HG02610 (cell line): Measurements from ENCODE around the gene CAVIN1.
"Not testable (repeated sequence)": the region's sequence is repeated elsewhere in the genome, so short reads cannot be mapped to it uniquely, and the experiment has no call there.

Experiments
- ATAC-seq: cut with Tn5 transposase; IDR thresholded peaks from one replicate; pipeline ENCODE4 v1.9.1; 2021; ENCODE audit warnings: mild to moderate bottlenecking, moderate library complexity; ENCODE audit not compliant: unreplicated experiment

Gene CAVIN1, protein sequence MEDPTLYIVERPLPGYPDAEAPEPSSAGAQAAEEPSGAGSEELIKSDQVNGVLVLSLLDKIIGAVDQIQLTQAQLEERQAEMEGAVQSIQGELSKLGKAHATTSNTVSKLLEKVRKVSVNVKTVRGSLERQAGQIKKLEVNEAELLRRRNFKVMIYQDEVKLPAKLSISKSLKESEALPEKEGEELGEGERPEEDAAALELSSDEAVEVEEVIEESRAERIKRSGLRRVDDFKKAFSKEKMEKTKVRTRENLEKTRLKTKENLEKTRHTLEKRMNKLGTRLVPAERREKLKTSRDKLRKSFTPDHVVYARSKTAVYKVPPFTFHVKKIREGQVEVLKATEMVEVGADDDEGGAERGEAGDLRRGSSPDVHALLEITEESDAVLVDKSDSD

GRCh38 chr17:42422958-42423712, at the start of gene CAVIN1:
Gene CAVIN1 (minus strand): TSS chr17:42423256. CDS start chr17:42423097, 159 bp downstream.
- no peak for ATAC-seq

DNA sequence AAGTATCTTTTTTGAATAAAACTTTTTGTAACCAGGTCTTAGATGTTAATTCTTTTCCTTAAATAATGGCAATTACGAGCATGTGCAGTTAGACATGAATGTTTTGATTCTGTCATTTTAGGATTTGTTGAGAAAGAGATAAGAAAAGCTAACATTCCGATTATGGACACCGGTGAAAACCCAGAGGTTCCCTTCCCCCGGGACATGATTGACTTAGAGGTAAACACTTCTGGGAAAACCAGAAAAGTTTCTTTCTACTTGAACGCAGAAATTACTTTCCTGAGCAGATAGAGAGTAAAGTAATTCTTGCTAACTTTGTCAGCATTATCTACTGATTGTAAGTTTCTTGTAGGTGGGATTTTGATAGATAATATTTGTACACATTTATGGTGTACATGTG, 44.8 kb upstream of the CAVIN1 start:
- no peak for ATAC-seq

GRCh38 chr17:42463976-42464400, 40.9 kb upstream of the CAVIN1 start:
- ATAC-seq, result no peak

DNA sequence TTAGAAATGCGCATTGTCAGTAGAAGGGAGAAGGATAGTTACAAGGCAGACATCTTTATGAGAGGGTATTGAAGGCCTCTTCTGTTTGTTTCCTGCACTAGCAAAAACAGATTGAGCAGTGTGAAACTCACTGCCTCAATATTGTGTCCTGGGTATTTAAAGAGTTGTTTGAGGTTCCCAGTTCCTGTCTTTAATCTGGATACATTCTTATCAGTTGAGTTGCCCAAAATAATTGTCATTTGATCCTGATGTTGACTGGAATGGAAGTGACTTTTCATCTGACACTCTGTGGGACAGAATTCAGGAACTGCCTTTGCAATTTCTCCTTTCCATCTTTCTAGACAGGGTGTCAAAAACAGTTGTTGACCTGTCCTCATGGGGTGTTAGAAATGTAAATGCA, 37.3 kb upstream of the CAVIN1 start:
- no peak for ATAC-seq

GRCh38 chr17:42459801-42460281, 36.8 kb upstream of the CAVIN1 start:
- no peak for ATAC-seq

- ATAC-seq, result no peak
These were observed 36.3 kb upstream of the CAVIN1 start for GRCh38 chr17:42459256-42459800.

- peak; percentile 73 for ATAC-seq
These were observed 35.6 kb upstream of the CAVIN1 start, which contains the start of gene ATP6V0A1 for GRCh38 chr17:42458497-42459255. Gene ATP6V0A1 (plus strand): TSS chr17:42458878. CDS start chr17:42460895, 2,017 bp downstream.

DNA sequence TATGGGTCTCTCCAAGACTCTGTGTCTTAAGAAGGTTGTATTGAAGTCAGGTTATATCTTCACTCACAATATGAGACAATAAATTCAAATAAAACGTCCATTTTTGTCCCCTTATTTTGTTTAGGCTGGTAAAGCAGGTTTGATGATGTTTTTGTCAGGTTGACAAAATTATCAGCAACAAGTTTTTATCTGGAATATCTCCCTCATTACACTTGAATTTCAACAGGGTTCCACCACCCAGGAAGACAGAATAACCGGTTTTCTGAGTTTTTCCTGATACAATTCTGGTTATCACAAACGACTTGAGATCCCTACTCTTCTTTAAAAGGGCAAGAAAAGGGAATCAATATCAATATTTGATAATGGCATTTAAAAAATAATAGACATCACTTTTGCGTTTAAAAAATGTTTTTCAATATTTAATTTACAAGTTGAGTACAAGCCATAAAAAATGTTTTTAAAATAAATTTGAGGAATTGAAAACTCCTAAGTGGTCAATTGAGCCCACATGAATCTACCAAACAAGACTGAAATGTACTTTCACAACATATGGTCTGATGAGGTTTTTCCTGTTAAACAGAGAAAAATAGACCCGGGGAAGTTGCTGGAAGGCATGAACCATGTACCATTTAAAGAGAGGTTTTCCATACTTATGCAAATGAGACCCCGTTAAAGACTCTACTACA, 34.2 kb upstream of the CAVIN1 start:
- no peak for ATAC-seq

GRCh38 chr17:42456223-42457106, 33.4 kb upstream of the CAVIN1 start:
- no peak for ATAC-seq

DNA sequence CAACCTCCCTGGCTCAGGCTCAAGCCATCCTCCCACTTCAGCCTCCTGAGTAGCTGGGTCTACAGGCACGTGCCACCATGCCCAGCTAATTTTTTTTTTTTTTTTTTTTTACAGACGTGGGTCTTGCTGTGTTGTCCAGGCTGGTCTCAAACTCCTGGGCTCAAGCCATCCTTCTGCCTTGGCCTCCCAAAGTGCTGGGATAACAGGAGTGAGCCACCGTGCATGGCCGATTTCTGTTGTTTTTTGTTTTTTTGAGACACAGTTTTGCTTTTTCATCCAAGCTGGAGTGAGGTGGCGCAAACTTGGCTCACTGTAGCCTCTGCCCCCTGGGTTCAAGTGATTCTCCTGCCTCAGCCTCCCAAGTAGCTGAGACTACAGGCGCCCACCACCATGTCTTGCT, 31.9 kb upstream of the CAVIN1 start:
- ATAC-seq, result not testable (repeated sequence)

DNA sequence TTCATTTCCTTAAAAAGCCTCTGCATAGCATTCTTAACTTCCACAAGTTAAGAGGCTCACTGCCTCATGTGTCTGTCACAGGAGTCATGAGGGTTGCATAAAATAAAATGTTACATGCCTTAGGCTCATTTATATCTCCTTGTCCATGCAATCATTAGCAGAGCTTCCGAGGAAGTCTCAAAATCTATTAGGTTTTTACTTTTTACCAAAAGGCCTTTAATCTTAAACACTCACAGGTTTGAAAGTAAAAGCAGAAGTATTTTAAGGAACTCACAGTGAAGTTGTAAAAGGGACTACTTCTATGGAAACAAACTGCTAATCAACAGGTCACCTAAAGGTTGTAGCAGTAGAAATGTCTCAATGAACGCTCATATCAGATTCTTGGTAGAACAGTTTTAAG, 30.4 kb upstream of the CAVIN1 start:
- ATAC-seq, result no peak

DNA sequence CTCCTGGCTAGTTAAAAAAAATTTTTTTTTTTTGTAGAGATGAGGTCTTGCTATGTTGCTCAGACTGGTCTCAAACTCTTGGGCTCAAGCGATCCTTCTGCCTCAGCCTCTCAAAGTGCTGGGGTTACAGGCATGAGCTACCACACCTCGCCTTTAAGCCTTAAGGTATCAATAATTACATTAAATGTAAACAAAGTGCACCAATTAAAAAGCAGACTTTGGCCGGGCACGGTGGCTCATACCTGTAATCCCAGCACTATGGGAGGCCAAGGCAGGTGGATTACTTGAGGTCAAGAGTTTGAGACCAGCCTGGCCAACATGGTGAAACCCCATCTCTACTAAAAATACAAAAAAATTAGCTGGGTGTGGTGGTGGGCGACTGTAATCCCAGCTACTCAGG, 28.2 kb upstream of the CAVIN1 start:
- ATAC-seq, result not testable (repeated sequence)

DNA sequence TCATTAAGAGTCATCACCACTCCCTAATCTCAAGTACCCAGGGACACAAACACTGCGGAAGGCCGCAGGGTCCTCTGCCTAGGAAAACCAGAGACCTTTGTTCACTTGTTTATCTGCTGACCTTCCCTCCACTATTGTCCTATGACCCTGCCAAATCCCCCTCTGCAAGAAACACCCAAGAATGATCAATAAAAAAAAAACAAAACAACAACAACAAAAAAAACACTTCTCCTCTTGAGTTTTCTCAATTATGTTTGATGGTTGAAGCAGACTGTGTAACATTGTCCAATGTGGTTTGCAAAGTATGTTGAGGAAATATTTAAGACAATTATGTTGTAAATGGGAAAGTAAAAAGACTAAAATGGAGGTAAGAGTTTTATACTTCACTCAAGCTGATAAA, 26.8 kb upstream of the CAVIN1 start:
- not testable (repeated sequence) for ATAC-seq

GRCh38 chr17:42449176-42449575, 26.1 kb upstream of the CAVIN1 start:
- ATAC-seq, result not testable (repeated sequence)

DNA sequence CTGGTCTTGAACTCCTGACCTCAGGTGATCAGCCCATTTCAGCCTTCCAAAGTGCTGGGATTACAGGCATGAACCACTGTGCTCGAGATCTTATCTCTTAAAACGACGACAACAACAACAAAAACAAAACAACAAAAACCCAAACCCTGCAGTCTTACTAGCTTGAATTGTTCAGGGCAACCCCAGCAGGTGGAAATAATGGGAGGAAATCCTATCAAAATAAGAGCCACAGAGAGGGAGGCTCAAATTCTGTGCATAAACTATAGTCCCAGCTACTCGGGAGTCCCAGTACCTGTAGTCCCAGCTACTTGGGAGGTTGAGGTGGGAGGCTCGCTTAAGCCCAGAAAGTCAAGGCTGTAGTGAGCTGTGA, 19.1 kb upstream of the CAVIN1 start:
- ATAC-seq, result no peak

- ATAC-seq, result no peak
These were observed 18.5 kb upstream of the CAVIN1 start for GRCh38 chr17:42441371-42442195.

DNA sequence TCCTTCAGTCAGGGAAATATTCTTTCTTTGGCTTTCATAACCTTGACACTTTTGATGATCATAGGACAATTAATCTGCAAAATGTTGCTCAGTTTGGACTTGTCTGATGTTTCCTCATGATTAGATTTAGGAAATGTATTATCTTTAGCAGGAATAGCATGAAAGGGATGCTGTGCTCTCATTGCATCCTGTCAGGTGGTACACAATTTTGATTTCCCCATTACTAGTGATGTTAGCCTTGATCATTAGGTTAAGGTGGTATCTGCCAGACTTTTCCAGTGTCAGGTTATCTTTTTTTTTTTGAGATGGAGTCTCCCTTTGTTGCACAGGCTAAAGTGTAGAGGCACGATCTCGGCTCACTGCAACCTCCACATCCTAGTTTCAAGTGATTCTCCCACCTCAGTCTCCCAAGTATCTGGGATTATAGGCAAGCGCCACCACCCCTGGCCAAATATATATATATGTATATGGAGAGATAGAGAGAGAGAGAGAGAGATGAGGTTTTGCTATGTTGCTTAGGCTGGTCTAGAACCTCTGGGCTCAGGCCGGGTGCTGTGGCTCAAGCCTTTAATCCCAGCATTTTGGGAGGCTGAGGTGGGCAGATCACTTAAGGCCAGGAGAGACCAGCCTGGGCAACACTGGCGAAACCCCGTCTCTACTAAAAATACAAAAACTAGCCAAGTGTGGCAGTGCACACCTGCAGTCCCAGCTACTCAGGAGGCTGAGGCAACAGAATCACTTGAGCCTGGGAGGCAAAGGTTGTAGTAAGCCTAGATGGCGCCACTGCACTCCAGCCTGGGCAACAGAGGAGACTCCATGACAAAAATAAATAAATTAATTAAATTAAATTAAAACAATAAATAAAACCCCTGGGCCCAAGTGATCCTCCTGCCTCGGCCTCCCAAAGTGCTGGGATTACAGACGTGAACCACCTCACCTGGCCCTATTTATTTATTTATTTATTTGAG, 15.8 kb upstream of the CAVIN1 start:
- no peak for ATAC-seq
